ENCODE measurements around the gene KIF25. TPM values are rescaled to one million over a fixed set of nuclear protein-coding genes. Genes with fewer than 3 reads are reported as not detected.

Gene KIF25
- total RNA-seq, 1 experiment from 2014 or later = 0.59 TPM

DNA sequence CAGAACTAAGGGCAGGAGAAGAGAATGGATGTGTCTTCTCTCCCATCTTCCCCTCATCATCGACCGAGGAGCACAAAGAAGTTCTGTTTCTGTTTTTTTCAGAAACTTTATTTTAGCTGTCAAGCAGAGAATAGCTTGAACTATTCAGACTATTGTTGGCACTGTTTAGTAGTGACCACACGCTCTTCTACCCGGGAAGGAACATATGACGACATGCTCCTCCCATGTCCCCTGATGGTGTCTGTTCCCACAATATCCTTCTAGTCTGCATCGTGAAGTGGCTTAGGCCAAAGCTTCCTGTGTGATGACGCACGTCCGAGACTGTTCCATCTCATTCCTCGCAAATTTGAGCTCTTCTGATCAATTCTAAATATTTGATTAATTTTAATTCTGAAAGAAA is 27.2 kb upstream of the KIF25 start:
- no peaks in the 10 kb centered on the region for H3K79me2 ChIP-seq (ENCODE audit: insufficient read depth, low read length)
- H2BK5ac ChIP-seq (ENCODE audit: insufficient read length, low read length) = no peak overlapping the region
- TF ChIP-seq, protein P1, sequence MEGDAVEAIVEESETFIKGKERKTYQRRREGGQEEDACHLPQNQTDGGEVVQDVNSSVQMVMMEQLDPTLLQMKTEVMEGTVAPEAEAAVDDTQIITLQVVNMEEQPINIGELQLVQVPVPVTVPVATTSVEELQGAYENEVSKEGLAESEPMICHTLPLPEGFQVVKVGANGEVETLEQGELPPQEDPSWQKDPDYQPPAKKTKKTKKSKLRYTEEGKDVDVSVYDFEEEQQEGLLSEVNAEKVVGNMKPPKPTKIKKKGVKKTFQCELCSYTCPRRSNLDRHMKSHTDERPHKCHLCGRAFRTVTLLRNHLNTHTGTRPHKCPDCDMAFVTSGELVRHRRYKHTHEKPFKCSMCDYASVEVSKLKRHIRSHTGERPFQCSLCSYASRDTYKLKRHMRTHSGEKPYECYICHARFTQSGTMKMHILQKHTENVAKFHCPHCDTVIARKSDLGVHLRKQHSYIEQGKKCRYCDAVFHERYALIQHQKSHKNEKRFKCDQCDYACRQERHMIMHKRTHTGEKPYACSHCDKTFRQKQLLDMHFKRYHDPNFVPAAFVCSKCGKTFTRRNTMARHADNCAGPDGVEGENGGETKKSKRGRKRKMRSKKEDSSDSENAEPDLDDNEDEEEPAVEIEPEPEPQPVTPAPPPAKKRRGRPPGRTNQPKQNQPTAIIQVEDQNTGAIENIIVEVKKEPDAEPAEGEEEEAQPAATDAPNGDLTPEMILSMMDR (conservative IDR thresholded peaks at IDR 0.05) = no peak
- no peak overlapping the region for H3K18ac ChIP-seq (ENCODE audit: insufficient read length, low read depth, low read length)
- WGBS (ENCODE audit: extremely low coverage, insufficient read length, low lambda C conversion rate) = no CpG with 5 or more reads among the region's 10 CpGs
- H3K4me2 ChIP-seq (ENCODE audit: insufficient read depth, insufficient read length, low read length) = no peak overlapping the region
- no peak overlapping the region for H4K8ac ChIP-seq (replicated peaks; ENCODE audit: insufficient read length, low read depth, low read length)
- H2AK5ac ChIP-seq (ENCODE audit: insufficient read length, low read length) = no peak overlapping the region
- Mint-ChIP-seq H3K27me3 (ENCODE audit: low read depth) (no peaks in the 10 kb centered on the region), H3K27ac (no peak overlapping the region; a peak in 1 of 7 replicates), H3K36me3 (ENCODE audit: insufficient read depth in 1 of 3, low read depth in 3 of 3) (peaks cover 24 to 51% (median 42%) of the 10 kb centered on the region in 3 experiments; a peak in 6 of 7 replicates), H3K4me1 (peaks cover 23 to 24% of the 10 kb centered on the region in 2 experiments), H3K4me3 (no peak overlapping the region), H3K9me3 (no peaks in the 10 kb centered on the region)
- H2BK120ac ChIP-seq (ENCODE audit: low read depth, low read length, poor library complexity, severe bottlenecking) = no peak overlapping the region
- H3T11ph ChIP-seq (ENCODE audit: low read length) = no peak overlapping the region
- H3K27me3 ChIP-seq (ENCODE audit: insufficient read depth, low read length) = no peaks in the 10 kb centered on the region
- H3K27ac ChIP-seq (ENCODE audit: insufficient read length, low read depth, low read length) = no peak overlapping the region
- no peak overlapping the region for H2BK12ac ChIP-seq (ENCODE audit: insufficient read length, low read depth, low read length)
- H2AFZ ChIP-seq (ENCODE audit: low read length) = no peak overlapping the region
- no peak overlapping the region for H3K9ac ChIP-seq (ENCODE audit: extremely low read depth, insufficient read length, low read length)
- DNase-seq = no peak
- H4K5ac ChIP-seq (ENCODE audit: insufficient read length, low read depth, low read length) = no peak overlapping the region
- H2BK15ac ChIP-seq (ENCODE audit: low read depth, low read length) = no peak overlapping the region
- no peak overlapping the region for H3K23ac ChIP-seq (ENCODE audit: insufficient read length, low read depth, low read length)
- no peak overlapping the region for H2BK20ac ChIP-seq (ENCODE audit: low read depth, low read length, poor library complexity, severe bottlenecking)
- H3K56ac ChIP-seq (ENCODE audit: insufficient read length, low read depth, low read length) = no peak overlapping the region
- no peak overlapping the region for H3K4ac ChIP-seq (ENCODE audit: low read depth, low read length)
- H3K14ac ChIP-seq (ENCODE audit: insufficient read depth, low read length) = no peak overlapping the region
- H3K4me1 ChIP-seq (ENCODE audit: insufficient read depth, low read length) = peaks cover 3% of the 10 kb centered on the region; the same call in 1 of the 2 replicates
- H3K23me2 ChIP-seq (ENCODE audit: insufficient read length, low read depth, low read length, poor library complexity, severe bottlenecking) = no peaks in the 10 kb centered on the region
- no peaks in the 10 kb centered on the region for H3K9me3 ChIP-seq (ENCODE audit: control insufficient read depth, low read depth, low read length)
- no peaks in the 10 kb centered on the region for H4K20me1 ChIP-seq (ENCODE audit: control insufficient read depth, insufficient read depth, insufficient read length)
- no peak overlapping the region for H4K91ac ChIP-seq (ENCODE audit: insufficient read length, low read depth, low read length)
- H3K79me1 ChIP-seq (ENCODE audit: insufficient read depth, low read depth, low read length, poor library complexity, severe bottlenecking) = no peaks in the 10 kb centered on the region

Data from H9 (cell line).